Neural cell (in vitro differentiated cells): ENCODE data around the gene RNASE2.

Experiments
- POLR2AphosphoS5 ChIP-seq: IDR thresholded peaks from 2 replicates; pipeline ENCODE4 v1.6.1; 2012
- TF ChIP-seq, protein P1 (sequence below): IDR thresholded peaks from 2 replicates; pipeline ENCODE4 v1.6.1; 2012; ENCODE audit warnings: borderline replicate concordance
- TF ChIP-seq, protein P2 (sequence below): fragments of 450-650 bp; IDR thresholded peaks from 2 replicates; pipeline ENCODE4 v1.5.1; 2014; ENCODE audit warnings: antibody characterized with exemption, mild to moderate bottlenecking, moderate library complexity; ENCODE audit not compliant: poor library complexity, severe bottlenecking

DNA sequence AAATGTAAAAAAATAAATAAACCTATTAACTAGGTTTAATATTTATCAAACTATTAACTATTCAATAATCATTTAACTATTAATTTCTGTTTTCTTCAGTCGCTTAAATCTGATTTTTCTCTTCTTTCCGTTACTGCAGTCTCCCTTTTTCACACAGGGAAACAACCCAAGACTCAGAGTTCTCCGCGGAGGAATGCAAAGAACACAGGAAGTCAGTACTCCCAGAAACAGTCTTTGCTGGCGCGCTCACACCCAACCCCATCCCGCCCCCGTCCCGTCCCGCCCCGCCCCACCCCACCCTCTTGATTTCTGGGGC, 34.1 kb downstream of the RNASE2 start:
- TF ChIP-seq, protein P1, sequence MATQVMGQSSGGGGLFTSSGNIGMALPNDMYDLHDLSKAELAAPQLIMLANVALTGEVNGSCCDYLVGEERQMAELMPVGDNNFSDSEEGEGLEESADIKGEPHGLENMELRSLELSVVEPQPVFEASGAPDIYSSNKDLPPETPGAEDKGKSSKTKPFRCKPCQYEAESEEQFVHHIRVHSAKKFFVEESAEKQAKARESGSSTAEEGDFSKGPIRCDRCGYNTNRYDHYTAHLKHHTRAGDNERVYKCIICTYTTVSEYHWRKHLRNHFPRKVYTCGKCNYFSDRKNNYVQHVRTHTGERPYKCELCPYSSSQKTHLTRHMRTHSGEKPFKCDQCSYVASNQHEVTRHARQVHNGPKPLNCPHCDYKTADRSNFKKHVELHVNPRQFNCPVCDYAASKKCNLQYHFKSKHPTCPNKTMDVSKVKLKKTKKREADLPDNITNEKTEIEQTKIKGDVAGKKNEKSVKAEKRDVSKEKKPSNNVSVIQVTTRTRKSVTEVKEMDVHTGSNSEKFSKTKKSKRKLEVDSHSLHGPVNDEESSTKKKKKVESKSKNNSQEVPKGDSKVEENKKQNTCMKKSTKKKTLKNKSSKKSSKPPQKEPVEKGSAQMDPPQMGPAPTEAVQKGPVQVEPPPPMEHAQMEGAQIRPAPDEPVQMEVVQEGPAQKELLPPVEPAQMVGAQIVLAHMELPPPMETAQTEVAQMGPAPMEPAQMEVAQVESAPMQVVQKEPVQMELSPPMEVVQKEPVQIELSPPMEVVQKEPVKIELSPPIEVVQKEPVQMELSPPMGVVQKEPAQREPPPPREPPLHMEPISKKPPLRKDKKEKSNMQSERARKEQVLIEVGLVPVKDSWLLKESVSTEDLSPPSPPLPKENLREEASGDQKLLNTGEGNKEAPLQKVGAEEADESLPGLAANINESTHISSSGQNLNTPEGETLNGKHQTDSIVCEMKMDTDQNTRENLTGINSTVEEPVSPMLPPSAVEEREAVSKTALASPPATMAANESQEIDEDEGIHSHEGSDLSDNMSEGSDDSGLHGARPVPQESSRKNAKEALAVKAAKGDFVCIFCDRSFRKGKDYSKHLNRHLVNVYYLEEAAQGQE = no peak
- TF ChIP-seq, protein P2, sequence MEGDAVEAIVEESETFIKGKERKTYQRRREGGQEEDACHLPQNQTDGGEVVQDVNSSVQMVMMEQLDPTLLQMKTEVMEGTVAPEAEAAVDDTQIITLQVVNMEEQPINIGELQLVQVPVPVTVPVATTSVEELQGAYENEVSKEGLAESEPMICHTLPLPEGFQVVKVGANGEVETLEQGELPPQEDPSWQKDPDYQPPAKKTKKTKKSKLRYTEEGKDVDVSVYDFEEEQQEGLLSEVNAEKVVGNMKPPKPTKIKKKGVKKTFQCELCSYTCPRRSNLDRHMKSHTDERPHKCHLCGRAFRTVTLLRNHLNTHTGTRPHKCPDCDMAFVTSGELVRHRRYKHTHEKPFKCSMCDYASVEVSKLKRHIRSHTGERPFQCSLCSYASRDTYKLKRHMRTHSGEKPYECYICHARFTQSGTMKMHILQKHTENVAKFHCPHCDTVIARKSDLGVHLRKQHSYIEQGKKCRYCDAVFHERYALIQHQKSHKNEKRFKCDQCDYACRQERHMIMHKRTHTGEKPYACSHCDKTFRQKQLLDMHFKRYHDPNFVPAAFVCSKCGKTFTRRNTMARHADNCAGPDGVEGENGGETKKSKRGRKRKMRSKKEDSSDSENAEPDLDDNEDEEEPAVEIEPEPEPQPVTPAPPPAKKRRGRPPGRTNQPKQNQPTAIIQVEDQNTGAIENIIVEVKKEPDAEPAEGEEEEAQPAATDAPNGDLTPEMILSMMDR = no peak
- no peak for TF ChIP-seq POLR2AphosphoS5
